Loucy (cell line): ENCODE results near the gene SEC23IP.

Experiments
- EZH2phosphoT487 ChIP-seq: fragments of 200-600 bp; IDR thresholded peaks from 2 replicates; pipeline ENCODE4 v1.6.1; 2018; ENCODE audit warnings: antibody characterized with exemption, mild to moderate bottlenecking, moderate library complexity, borderline replicate concordance
- TF ChIP-seq, protein P1 (sequence below): fragments of 200-600 bp; sonication (generic); conservative IDR thresholded peaks from 2 replicates; pipeline ENCODE4 v1.5.1; 2014; ENCODE audit warnings: mild to moderate bottlenecking, antibody characterized with exemption, low read length

- TF ChIP-seq, protein P1, sequence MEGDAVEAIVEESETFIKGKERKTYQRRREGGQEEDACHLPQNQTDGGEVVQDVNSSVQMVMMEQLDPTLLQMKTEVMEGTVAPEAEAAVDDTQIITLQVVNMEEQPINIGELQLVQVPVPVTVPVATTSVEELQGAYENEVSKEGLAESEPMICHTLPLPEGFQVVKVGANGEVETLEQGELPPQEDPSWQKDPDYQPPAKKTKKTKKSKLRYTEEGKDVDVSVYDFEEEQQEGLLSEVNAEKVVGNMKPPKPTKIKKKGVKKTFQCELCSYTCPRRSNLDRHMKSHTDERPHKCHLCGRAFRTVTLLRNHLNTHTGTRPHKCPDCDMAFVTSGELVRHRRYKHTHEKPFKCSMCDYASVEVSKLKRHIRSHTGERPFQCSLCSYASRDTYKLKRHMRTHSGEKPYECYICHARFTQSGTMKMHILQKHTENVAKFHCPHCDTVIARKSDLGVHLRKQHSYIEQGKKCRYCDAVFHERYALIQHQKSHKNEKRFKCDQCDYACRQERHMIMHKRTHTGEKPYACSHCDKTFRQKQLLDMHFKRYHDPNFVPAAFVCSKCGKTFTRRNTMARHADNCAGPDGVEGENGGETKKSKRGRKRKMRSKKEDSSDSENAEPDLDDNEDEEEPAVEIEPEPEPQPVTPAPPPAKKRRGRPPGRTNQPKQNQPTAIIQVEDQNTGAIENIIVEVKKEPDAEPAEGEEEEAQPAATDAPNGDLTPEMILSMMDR: no peak
- TF ChIP-seq EZH2phosphoT487: no peak
Measured at GRCh38 chr10:119852822-119853221, 39.7 kb upstream of the SEC23IP start.
